Kidney capillary endothelial cell (primary cell): ENCODE measurements around the gene FSD2.
"Not testable (repeated sequence)": the region's sequence is repeated elsewhere in the genome, so short reads cannot be mapped to it uniquely, and the experiment has no call there.

Source experiments
- DNase-seq: peaks from one replicate; pipeline ENCODE4 v3.0.0-alpha.2; 2018; ENCODE audit warnings: low spot score

The FSD2 gene

GRCh38 chr15:82731527-82731926 is 74.3 kb downstream of the FSD2 start:
- DNase-seq = no peak

GRCh38 chr15:82730022-82730530 is 75.8 kb downstream of the FSD2 start:
- no peak for DNase-seq

GRCh38 chr15:82726816-82727215 is 79.1 kb downstream of the FSD2 start:
- DNase-seq = no peak

GRCh38 chr15:82715003-82715402 is 90.9 kb downstream of the FSD2 start:
- DNase-seq = no peak

- no peak for DNase-seq
These were observed 91.9 kb downstream of the FSD2 start for GRCh38 chr15:82714016-82714415.

- no peak for DNase-seq
These were observed 93.8 kb downstream of the FSD2 start for GRCh38 chr15:82712036-82712435.

- no peak for DNase-seq
These were observed 94.9 kb downstream of the FSD2 start for GRCh38 chr15:82710926-82711490.

- no peak for DNase-seq
These were observed 95.7 kb downstream of the FSD2 start for GRCh38 chr15:82710208-82710555.

- DNase-seq = peak; percentile 47
These were observed 96.3 kb downstream of the FSD2 start, which contains the start of gene AP3B2 for GRCh38 chr15:82709421-82710207. AP3B2 (minus strand) TSS chr15:82709875; CDS start chr15:82709706, 169 bp downstream.

GRCh38 chr15:82709081-82709420 is 96.8 kb downstream of the FSD2 start:
- no peak for DNase-seq

- not testable (repeated sequence) for DNase-seq
These were observed 100.0 kb downstream of the FSD2 start for GRCh38 chr15:82705856-82706255.
